ENCODE results near the gene SEC22A.

Gene SEC22A

GRCh38 chr3:123295901-123296250 is 94.1 kb downstream of the SEC22A start:
- Histone ChIP-seq H3K27me3 (ENCODE audit: control insufficient read depth, insufficient read depth, low read length) (no peaks in the 10 kb centered on the region), H3K36me3 (ENCODE audit: control insufficient read depth, insufficient read depth, low read length) (peaks cover 3% of the 10 kb centered on the region; the same call in 1 of the 2 replicates), H3K4me1 (ENCODE audit: control insufficient read depth, insufficient read depth, low read length) (no peaks in the 10 kb centered on the region), H3K9me3 (ENCODE audit: control insufficient read depth, insufficient read depth, low read length) (no peaks in the 10 kb centered on the region), H3K9ac (ENCODE audit: low read depth, low read length) (no peak overlapping the region), H3K27ac (ENCODE audit: low read depth, low read length) (no peak overlapping the region), H3K4me3 (ENCODE audit: low read depth, low read length) (no peak overlapping the region)

GRCh38 chr3:123296261-123296660 is 94.5 kb downstream of the SEC22A start:
- Histone ChIP-seq H3K4me3 (ENCODE audit: low read depth, low read length) (no peak overlapping the region), H3K4me1 (ENCODE audit: control insufficient read depth, insufficient read depth, low read length) (no peaks in the 10 kb centered on the region), H3K27me3 (ENCODE audit: control insufficient read depth, insufficient read depth, low read length) (no peaks in the 10 kb centered on the region), H3K36me3 (ENCODE audit: control insufficient read depth, insufficient read depth, low read length) (no peaks in the 10 kb centered on the region), H3K9ac (ENCODE audit: low read depth, low read length) (no peak overlapping the region), H3K9me3 (ENCODE audit: control insufficient read depth, insufficient read depth, low read length) (no peaks in the 10 kb centered on the region), H3K27ac (ENCODE audit: low read depth, low read length) (no peak overlapping the region)

- H3K36me3 ChIP-seq (ENCODE audit: control insufficient read depth, insufficient read depth, low read length): no peaks in the 10 kb centered on the region
- no peak overlapping the region for H3K27ac ChIP-seq (ENCODE audit: low read depth, low read length)
- H3K9me3 ChIP-seq (ENCODE audit: control insufficient read depth, insufficient read depth, low read length): no peaks in the 10 kb centered on the region
- no peaks in the 10 kb centered on the region for H3K4me1 ChIP-seq (ENCODE audit: control insufficient read depth, insufficient read depth, low read length)
- H3K9ac ChIP-seq (ENCODE audit: low read depth, low read length): no peak overlapping the region
- no peak overlapping the region for H3K4me3 ChIP-seq (ENCODE audit: low read depth, low read length)
- H3K27me3 ChIP-seq (ENCODE audit: control insufficient read depth, insufficient read depth, low read length): no peaks in the 10 kb centered on the region
These were observed 95.3 kb downstream of the SEC22A start for GRCh38 chr3:123296836-123297626.

- 0 out of 2 replicates have a peak, but pooled peaks cover under 1% of the 10 kb centered on the region for H3K36me3 ChIP-seq (ENCODE audit: control insufficient read depth, insufficient read depth, low read length)
These were observed 95.8 kb downstream of the SEC22A start for GRCh38 chr3:123297627-123297899.

GRCh38 chr3:123298903-123299302 is 97.2 kb downstream of the SEC22A start:
- Histone ChIP-seq H3K27me3 (ENCODE audit: control insufficient read depth, insufficient read depth, low read length) (no peaks in the 10 kb centered on the region), H3K9me3 (ENCODE audit: control insufficient read depth, insufficient read depth, low read length) (no peaks in the 10 kb centered on the region), H3K4me3 (ENCODE audit: low read depth, low read length) (no peak overlapping the region), H3K4me1 (ENCODE audit: control insufficient read depth, insufficient read depth, low read length) (no peaks in the 10 kb centered on the region), H3K27ac (ENCODE audit: low read depth, low read length) (no peak overlapping the region), H3K36me3 (ENCODE audit: control insufficient read depth, insufficient read depth, low read length) (0 out of 2 replicates have a peak, but pooled peaks cover 4% of the 10 kb centered on the region), H3K9ac (ENCODE audit: low read depth, low read length) (no peak overlapping the region)

More at GRCh38 chr3:123297627-123297899, 95.8 kb downstream of the SEC22A start:
- no peak overlapping the region for H3K4me3 ChIP-seq (ENCODE audit: low read depth, low read length)
- H3K9me3 ChIP-seq (ENCODE audit: control insufficient read depth, insufficient read depth, low read length): no peaks in the 10 kb centered on the region
- no peak overlapping the region for H3K9ac ChIP-seq (ENCODE audit: low read depth, low read length)
- no peak overlapping the region for H3K27ac ChIP-seq (ENCODE audit: low read depth, low read length)
- no peaks in the 10 kb centered on the region for H3K4me1 ChIP-seq (ENCODE audit: control insufficient read depth, insufficient read depth, low read length)
- H3K27me3 ChIP-seq (ENCODE audit: control insufficient read depth, insufficient read depth, low read length): no peaks in the 10 kb centered on the region

- no peaks in the 10 kb centered on the region for H3K4me1 ChIP-seq (ENCODE audit: control insufficient read depth, insufficient read depth, low read length)
- no peaks in the 10 kb centered on the region for H3K9me3 ChIP-seq (ENCODE audit: control insufficient read depth, insufficient read depth, low read length)
- no peak overlapping the region for H3K9ac ChIP-seq (ENCODE audit: low read depth, low read length)
- no peak overlapping the region for H3K4me3 ChIP-seq (ENCODE audit: low read depth, low read length)
- no peak overlapping the region for H3K27ac ChIP-seq (ENCODE audit: low read depth, low read length)
- no peaks in the 10 kb centered on the region for H3K27me3 ChIP-seq (ENCODE audit: control insufficient read depth, insufficient read depth, low read length)
- 0 out of 2 replicates have a peak, but pooled peaks cover 4% of the 10 kb centered on the region for H3K36me3 ChIP-seq (ENCODE audit: control insufficient read depth, insufficient read depth, low read length)
These were observed 97.8 kb downstream of the SEC22A start for GRCh38 chr3:123299581-123299980.

GRCh38 chr3:123300056-123300455 is 98.3 kb downstream of the SEC22A start:
- Histone ChIP-seq H3K27me3 (ENCODE audit: control insufficient read depth, insufficient read depth, low read length) (no peaks in the 10 kb centered on the region), H3K9me3 (ENCODE audit: control insufficient read depth, insufficient read depth, low read length) (no peaks in the 10 kb centered on the region), H3K27ac (ENCODE audit: low read depth, low read length) (no peak overlapping the region), H3K36me3 (ENCODE audit: control insufficient read depth, insufficient read depth, low read length) (0 out of 2 replicates have a peak, but pooled peaks cover 4% of the 10 kb centered on the region), H3K4me3 (ENCODE audit: low read depth, low read length) (no peak overlapping the region), H3K4me1 (ENCODE audit: control insufficient read depth, insufficient read depth, low read length) (no peaks in the 10 kb centered on the region), H3K9ac (ENCODE audit: low read depth, low read length) (no peak overlapping the region)

- Histone ChIP-seq H3K9me3 (ENCODE audit: control insufficient read depth, insufficient read depth, low read length) (no peaks in the 10 kb centered on the region), H3K4me3 (ENCODE audit: low read depth, low read length) (no peak overlapping the region), H3K27me3 (ENCODE audit: control insufficient read depth, insufficient read depth, low read length) (no peaks in the 10 kb centered on the region), H3K4me1 (ENCODE audit: control insufficient read depth, insufficient read depth, low read length) (no peaks in the 10 kb centered on the region), H3K36me3 (ENCODE audit: control insufficient read depth, insufficient read depth, low read length) (0 out of 2 replicates have a peak, but pooled peaks cover 4% of the 10 kb centered on the region), H3K27ac (ENCODE audit: low read depth, low read length) (no peak overlapping the region), H3K9ac (ENCODE audit: low read depth, low read length) (no peak overlapping the region)
These were observed 98.8 kb downstream of the SEC22A start for GRCh38 chr3:123300583-123300982.

- Histone ChIP-seq H3K27me3 (ENCODE audit: control insufficient read depth, insufficient read depth, low read length) (no peaks in the 10 kb centered on the region), H3K4me1 (ENCODE audit: control insufficient read depth, insufficient read depth, low read length) (no peaks in the 10 kb centered on the region), H3K27ac (ENCODE audit: low read depth, low read length) (no peak overlapping the region), H3K4me3 (ENCODE audit: low read depth, low read length) (no peak overlapping the region), H3K36me3 (ENCODE audit: control insufficient read depth, insufficient read depth, low read length) (0 out of 2 replicates have a peak, but pooled peaks cover 4% of the 10 kb centered on the region), H3K9ac (ENCODE audit: low read depth, low read length) (no peak overlapping the region), H3K9me3 (ENCODE audit: control insufficient read depth, insufficient read depth, low read length) (no peaks in the 10 kb centered on the region)
These were observed 99.8 kb downstream of the SEC22A start for GRCh38 chr3:123301331-123302184.

- H3K36me3 ChIP-seq (ENCODE audit: control insufficient read depth, insufficient read depth, low read length): 0 out of 2 replicates have a peak, but pooled peaks cover 4% of the 10 kb centered on the region
- no peaks in the 10 kb centered on the region for H3K4me1 ChIP-seq (ENCODE audit: control insufficient read depth, insufficient read depth, low read length)
- H3K9ac ChIP-seq (ENCODE audit: low read depth, low read length): no peak overlapping the region
- no peaks in the 10 kb centered on the region for H3K27me3 ChIP-seq (ENCODE audit: control insufficient read depth, insufficient read depth, low read length)
- no peaks in the 10 kb centered on the region for H3K9me3 ChIP-seq (ENCODE audit: control insufficient read depth, insufficient read depth, low read length)
- H3K27ac ChIP-seq (ENCODE audit: low read depth, low read length): no peak overlapping the region
- no peak overlapping the region for H3K4me3 ChIP-seq (ENCODE audit: low read depth, low read length)
These were observed 101.2 kb downstream of the SEC22A start for GRCh38 chr3:123302961-123303360.

GRCh38 chr3:123303976-123304560 is 102.3 kb downstream of the SEC22A start:
- Histone ChIP-seq H3K9me3 (ENCODE audit: control insufficient read depth, insufficient read depth, low read length) (no peaks in the 10 kb centered on the region), H3K4me3 (ENCODE audit: low read depth, low read length) (no peak overlapping the region), H3K36me3 (ENCODE audit: control insufficient read depth, insufficient read depth, low read length) (0 out of 2 replicates have a peak, but pooled peaks cover 4% of the 10 kb centered on the region), H3K27me3 (ENCODE audit: control insufficient read depth, insufficient read depth, low read length) (no peaks in the 10 kb centered on the region), H3K9ac (ENCODE audit: low read depth, low read length) (no peak overlapping the region), H3K4me1 (ENCODE audit: control insufficient read depth, insufficient read depth, low read length) (no peaks in the 10 kb centered on the region), H3K27ac (ENCODE audit: low read depth, low read length) (no peak overlapping the region)
